NCI-H1417 treated with DMSO at 0.1 percent for 48 hours (cell line): ENCODE data around the gene NIPBL.
"Not testable (repeated sequence)": the region's sequence is repeated elsewhere in the genome, so short reads cannot be mapped to it uniquely, and the experiment has no call there.

Experiments used
- DNase-seq: peaks from one replicate; lab custom pipeline; 2025; lab: John Stamatoyannopoulos, UW

NIPBL gene

DNA sequence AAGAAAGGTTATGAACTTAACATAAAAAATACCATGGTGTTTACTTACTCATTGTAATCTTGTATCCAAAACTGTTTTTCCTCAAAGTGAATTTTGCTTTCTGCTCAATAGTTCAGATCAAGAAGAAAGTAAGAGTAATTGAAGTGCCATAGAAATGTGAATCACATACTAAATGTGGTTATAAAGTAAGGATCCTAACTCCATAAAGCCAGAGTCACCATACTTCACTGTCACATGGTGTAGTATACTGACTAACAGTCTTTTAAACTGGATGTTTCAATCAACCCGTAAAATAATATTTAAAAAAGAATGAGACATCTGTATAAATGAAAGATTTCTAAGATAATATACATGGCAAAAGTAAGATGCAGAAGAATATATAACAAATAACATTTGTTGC lies 72.1 kb downstream of the NIPBL start:
- DNase-seq, result no peak

GRCh38 chr5:36949593-36949992 lies 73.0 kb downstream of the NIPBL start:
- no peak for DNase-seq

DNA sequence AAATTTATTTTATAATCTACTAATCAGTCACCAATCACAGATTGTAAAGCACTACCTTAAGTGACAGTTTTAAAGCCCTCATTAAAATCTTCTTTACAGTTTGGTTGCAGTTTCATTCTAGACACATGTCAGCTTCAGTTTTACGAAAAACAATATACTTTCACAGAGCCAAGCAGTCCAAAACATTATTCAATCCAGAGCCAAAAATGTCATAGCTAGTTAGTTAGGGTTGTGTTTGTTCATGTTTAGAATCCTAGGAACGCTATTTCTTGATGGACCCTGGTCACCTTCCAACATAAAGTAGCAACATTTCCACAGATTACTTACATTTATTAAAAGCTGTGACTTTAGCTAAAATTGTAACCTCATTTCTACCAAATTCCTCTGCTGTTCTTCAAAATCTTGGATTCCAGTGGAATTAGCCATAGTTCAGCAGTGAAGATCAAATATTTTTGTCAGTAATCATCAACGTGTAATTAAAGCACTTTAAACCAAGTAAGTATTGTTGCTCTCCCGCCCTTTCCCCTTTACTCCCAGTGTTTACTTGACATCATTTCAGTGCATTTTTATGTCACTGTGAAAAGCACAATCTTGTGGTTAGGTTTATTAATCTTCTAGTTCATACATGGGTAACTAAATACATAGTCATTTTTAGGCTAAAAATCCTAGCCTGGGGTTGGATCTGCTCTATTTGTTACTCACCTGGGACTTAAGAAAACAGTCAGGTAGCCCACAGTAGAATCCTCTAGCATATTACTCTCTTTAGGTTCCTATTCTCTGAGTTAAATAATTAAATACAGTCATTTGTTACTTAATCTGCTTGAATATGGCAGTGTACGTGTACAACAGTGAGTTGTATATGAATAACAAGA lies 74.3 kb downstream of the NIPBL start:
- DNase-seq, result no peak

GRCh38 chr5:36953043-36953442 lies 76.5 kb downstream of the NIPBL start:
- no peak for DNase-seq

DNA sequence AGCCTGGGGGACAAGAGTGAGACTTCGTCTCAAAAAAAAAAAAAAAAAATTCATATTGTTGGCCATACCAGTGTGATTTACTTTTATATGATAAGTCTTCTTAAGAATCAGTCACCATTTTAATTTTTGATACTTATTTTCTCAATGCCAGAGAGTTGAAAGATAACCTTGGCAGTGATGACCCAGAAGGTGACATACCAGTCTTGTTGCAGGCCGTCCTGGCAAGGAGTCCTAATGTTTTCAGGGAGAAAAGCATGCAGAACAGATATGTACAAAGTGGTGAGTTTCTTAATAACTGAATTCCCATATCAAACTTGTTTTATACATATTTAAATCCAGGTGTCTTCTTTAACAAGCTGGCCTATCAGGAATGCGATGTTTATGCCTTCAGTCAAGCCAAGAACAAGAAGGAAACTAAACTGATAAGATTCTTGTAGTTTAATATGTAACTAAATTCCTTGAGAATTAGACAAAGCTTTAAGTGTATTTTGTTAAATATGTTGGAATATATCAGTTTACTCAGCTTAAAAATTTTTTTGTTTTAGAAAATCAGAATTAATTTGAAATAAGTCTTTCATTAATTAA lies 81.5 kb downstream of the NIPBL start:
- DNase-seq, result no peak

DNA sequence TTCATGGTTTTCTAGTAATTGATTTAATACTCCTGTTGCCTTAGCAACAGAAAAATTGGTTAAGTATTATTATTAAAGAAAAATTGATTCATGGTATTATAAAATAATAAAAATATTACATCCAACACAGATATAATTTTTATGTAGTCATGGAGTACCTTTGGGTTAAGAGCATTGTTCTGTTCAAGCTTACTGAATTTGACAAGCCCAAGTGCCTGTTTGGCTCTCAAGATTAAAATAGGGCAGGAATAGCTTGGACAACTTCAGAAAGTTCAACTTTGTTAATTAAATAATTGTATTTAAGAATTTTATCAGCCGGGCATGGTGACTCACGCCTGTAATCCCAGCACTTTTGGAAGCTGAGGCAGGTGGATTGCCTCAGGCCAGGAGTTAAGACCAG lies 82.0 kb downstream of the NIPBL start:
- no peak for DNase-seq

GRCh38 chr5:36965179-36965578 lies 88.6 kb downstream of the NIPBL start:
- DNase-seq, result no peak

GRCh38 chr5:36969700-36970395 lies 93.3 kb downstream of the NIPBL start:
- DNase-seq, result no peak

DNA sequence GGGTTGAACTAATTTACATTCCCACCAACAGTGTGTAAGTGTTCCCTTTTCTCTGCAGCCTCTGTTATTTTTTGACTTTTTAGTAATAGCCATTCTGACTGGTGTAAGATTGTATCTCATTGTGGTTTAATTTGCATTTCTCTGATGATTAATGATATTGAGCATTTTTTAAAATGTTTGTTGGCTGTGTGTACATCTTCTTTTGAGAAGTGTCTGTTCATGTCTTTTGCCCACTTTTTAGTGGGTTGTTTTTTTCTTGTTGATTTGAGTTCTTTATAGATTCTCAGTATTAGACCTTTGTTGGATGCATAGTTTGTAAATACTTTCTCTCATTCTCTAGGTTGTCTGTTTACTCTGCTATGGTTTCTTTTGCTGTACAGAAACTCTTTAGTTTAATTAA lies 101.6 kb downstream of the NIPBL start:
- no peak for DNase-seq

DNA sequence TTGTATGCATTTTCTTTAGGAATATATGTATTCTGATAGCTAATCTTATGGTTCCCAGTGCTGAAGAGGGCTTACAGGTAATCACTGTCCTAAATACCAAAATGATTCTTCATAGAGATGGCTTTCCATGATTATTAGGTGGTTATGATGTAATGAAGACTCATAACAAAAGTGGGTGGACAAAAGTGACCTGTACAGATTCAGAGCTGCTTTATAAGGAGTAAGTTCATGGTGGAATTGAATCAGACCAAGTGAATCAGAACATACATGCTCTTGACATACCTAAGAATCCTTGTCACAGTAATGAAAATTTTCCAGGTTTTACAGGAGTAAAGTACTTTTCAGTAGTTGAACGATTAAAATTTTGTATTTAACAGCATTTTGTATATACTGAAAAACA lies 105.6 kb downstream of the NIPBL start:
- DNase-seq, result no peak

DNA sequence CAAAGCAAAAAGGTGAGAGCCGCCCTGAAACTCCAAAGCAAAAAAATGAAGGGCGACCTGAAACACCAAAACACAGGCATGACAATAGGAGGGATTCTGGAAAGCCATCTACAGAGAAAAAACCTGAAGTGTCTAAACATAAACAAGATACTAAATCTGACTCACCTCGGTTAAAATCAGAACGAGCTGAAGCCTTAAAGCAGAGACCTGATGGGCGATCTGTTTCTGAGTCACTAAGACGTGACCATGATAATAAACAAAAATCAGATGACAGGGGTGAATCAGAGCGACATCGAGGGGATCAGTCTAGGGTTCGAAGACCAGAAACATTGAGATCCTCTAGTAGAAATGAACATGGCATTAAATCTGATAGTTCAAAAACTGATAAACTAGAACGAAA lies 108.8 kb downstream of the NIPBL start:
- no peak for DNase-seq

DNA sequence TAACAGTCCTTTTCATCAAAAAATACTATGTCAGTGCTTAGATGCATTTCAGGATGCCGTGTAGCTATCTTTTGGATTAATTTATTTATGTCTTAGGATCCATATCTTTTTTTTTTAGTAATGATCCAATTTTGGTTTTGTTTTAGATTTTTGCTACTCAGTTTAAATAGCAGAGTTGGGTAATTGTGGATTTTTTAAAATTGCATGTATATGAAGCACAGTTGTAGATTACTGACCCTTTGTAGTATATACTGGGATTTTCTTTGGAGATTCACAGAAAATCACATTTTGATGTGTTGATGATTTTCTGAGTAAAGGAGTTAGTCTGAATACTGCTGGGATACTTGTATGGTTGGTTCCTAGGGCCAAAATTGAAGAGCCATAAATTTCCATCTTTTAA lies 111.8 kb downstream of the NIPBL start:
- no peak for DNase-seq

DNA sequence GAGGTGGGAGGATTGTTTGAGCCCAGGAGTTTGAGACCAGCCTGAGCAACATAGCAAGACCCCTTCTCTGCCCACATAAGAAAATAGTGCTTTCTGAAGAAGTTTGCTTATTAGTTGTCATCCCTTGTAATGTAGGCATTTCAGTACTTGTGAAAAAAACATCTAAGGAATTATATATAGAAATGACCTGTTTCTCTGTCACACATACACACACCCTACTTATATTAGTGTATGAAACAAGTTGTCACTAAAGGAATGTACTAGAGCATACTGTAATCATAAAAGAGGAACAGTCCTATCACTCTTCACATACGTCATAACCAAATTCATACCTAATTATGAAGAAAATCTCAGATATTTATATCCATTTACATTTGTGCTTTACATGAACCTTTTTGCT lies 122.0 kb downstream of the NIPBL start:
- DNase-seq, result no peak

DNA sequence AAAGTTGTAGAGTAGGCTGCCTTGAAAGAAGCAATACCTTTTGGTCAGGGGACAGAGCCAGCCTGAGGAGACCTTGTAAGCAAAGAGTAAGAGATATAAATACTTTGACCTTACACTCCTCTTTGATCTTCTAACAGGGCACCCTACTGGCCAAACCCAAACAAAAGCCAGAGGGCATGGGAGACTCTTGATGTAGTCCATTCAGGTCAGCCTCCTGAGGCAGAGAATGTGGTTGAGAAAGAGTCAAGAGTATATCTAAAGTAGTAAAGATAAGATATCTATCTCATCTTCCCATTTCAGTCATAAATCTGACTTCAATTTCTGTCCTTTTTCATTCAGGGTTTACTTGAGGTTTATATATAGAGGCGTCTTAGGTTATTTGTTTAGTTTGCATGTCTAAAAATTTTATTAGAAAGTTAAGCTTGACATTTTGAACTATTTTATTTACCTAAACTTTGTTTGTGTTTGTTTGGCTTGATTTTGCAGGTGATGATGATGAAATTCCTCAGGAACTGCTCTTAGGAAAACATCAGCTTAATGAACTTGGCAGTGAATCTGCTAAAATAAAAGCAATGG lies 125.7 kb downstream of the NIPBL start:
- no peak for DNase-seq

- DNase-seq, result no peak
Measured at GRCh38 chr5:37005252-37005651, 128.7 kb downstream of the NIPBL start.

GRCh38 chr5:37005946-37006540 lies 129.5 kb downstream of the NIPBL start:
- DNase-seq, result no peak

- not testable (repeated sequence) for DNase-seq
Measured at GRCh38 chr5:37013181-37013580, 136.6 kb downstream of the NIPBL start.

DNA sequence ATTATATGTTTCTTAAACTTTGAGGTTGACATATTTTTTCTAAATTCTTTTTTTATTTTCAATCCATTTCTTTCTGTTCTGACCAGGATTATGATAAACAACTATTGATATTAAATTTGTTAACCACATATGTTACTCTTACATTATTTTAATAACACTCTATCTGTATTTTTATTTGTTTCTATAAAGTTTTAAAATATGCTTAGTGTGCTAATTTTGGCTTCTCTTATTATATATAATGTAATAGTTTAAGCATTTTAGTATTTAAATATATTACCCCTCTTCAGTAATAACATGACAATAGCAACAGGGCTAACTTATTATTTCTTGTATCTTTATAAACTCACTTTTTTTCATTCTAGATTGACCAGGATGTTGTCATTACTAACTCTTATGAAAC lies 137.8 kb downstream of the NIPBL start:
- no peak for DNase-seq

DNA sequence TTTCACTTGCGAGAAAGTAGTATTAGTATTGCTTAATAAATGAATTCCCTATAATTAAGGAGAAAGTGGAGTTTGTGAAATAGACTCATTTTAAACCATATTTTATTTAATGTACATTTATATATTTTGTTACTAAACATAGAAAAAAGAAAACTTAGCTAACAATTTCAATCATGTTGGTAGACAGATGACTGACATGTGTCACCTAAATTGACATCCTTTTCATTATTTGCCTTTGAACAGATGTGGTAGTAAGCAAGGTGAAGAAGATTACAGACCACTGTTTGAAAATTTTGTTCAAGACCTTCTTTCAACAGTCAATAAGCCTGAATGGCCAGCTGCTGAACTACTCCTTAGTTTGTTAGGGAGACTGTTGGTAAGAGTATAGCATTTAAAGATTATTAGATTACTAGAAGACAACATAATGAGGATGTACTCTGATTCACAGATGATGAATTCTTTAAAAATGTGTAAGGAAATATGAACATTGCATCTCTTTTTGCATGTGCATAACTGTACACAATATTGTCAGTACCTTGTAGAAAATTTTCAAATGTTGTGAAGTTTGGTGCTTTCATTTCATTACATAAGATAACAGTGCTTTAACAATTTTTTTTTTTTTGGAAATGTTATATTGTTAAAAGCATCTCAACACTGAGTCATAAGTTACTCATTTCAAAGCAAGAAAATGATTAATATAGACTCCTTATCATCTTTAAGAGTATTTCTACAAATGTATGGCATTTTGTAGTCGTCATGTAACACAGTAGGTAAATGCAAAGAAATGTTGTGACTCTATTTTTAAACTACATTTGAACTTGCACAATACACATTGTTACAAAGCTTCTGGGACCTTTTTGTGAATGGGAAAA lies 139.5 kb downstream of the NIPBL start:
- DNase-seq, result no peak

DNA sequence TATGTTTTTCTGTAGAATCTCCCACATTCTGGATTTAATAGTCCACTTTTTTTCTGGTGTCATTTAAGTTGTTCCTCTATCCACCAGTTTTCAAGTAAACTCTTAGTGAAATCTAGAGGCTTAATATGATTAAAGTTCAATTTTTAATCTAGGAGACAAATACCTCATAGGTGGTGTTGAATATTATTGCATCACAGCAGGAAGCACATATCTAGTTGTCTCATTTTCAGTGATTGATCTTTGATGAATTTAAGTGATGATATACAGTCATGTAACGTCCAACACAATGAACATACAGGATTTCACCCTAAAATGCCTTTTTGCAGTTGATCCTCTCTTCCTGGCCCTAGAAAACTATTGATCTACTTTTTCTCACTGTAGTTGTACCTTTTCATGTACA lies 152.3 kb downstream of the NIPBL start:
- DNase-seq, result no peak

GRCh38 chr5:37029436-37029835 lies 152.9 kb downstream of the NIPBL start:
- DNase-seq, result no peak
